HEK293T (cell line): Measurements from ENCODE around the gene SH2D6.

Experiments used
- CTCF ChIA-PET: fragments of 350-600 bp; formaldehyde crosslinking; extraction: SDS; loops from one replicate; lab custom pipeline; 2021; ENCODE audit warnings: antibody characterized with exemption, inconsistent platforms; lab: Yijun Ruan, JAX
- POLR2A ChIA-PET: fragments of 350-600 bp; formaldehyde crosslinking; extraction: SDS; loops from one replicate; lab custom pipeline; 2020; ENCODE audit warnings: antibody characterized with exemption, inconsistent platforms; lab: Yijun Ruan, JAX
- DNase-seq: peaks from one replicate; pipeline ENCODE4 v3.0.0; 2012; ENCODE audit warnings: mixed read lengths; ENCODE audit errors: extremely low spot score
- ARNT ChIP-seq: fragments of 450-650 bp; IDR thresholded peaks from 2 replicates; pipeline ENCODE4 v1.6.1; 2017; ENCODE audit warnings: mild to moderate bottlenecking
- BHLHE40 ChIP-seq: fragments of 450-650 bp; IDR thresholded peaks from 2 replicates; pipeline ENCODE4 v1.6.1; 2016; ENCODE audit warnings: mild to moderate bottlenecking, moderate library complexity, borderline replicate concordance
- CTBP1 ChIP-seq: fragments of 450-650 bp; IDR thresholded peaks from 2 replicates; pipeline ENCODE4 v1.6.1; 2016; ENCODE audit warnings: borderline replicate concordance
- ELF4 ChIP-seq: fragments of 450-650 bp; IDR thresholded peaks from 2 replicates; pipeline ENCODE4 v1.6.1; 2017; ENCODE audit warnings: antibody characterized with exemption
- FOXA1 ChIP-seq: fragments of 450-650 bp; IDR thresholded peaks from 2 replicates; pipeline ENCODE4 v1.6.1; 2016; ENCODE audit warnings: mild to moderate bottlenecking
- FOXK2 ChIP-seq: fragments of 450-650 bp; IDR thresholded peaks from 2 replicates; pipeline ENCODE4 v1.6.1; 2016; ENCODE audit warnings: mild to moderate bottlenecking
- FOXM1 ChIP-seq: fragments of 450-650 bp; IDR thresholded peaks from 2 replicates; pipeline ENCODE4 v1.6.1; 2017; ENCODE audit warnings: mild to moderate bottlenecking, borderline replicate concordance
- HDGF ChIP-seq: fragments of 450-650 bp; IDR thresholded peaks from 2 replicates; pipeline ENCODE4 v1.6.1; 2017; ENCODE audit warnings: antibody characterized with exemption, borderline replicate concordance
- L3MBTL2 ChIP-seq: fragments of 450-650 bp; conservative IDR thresholded peaks from 2 replicates; pipeline ENCODE4 v1.6.1; 2016; ENCODE audit warnings: mild to moderate bottlenecking
- LEF1 ChIP-seq: fragments of 450-650 bp; IDR thresholded peaks from 2 replicates; pipeline ENCODE4 v1.6.1; 2017; ENCODE audit warnings: mild to moderate bottlenecking, borderline replicate concordance
- NFRKB ChIP-seq: fragments of 450-650 bp; IDR thresholded peaks from 2 replicates; pipeline ENCODE4 v1.6.1; 2016; ENCODE audit warnings: mild to moderate bottlenecking, moderate library complexity
- SP1 ChIP-seq: fragments of 450-650 bp; IDR thresholded peaks from 2 replicates; pipeline ENCODE4 v1.6.1; 2017
- SUZ12 ChIP-seq: fragments of 450-650 bp; IDR thresholded peaks from 2 replicates; pipeline ENCODE4 v1.6.1; 2016; ENCODE audit warnings: mild to moderate bottlenecking
- TARDBP ChIP-seq: fragments of 450-650 bp; IDR thresholded peaks from 2 replicates; pipeline ENCODE4 v1.6.1; 2016
- ZNF384 ChIP-seq: fragments of 450-650 bp; IDR thresholded peaks from 2 replicates; pipeline ENCODE4 v1.6.1; 2016
- TF ChIP-seq, protein P1 (sequence below): fragments of 450-650 bp; IDR thresholded peaks from 2 replicates; pipeline ENCODE4 v1.6.1; 2016

Gene SH2D6

DNA sequence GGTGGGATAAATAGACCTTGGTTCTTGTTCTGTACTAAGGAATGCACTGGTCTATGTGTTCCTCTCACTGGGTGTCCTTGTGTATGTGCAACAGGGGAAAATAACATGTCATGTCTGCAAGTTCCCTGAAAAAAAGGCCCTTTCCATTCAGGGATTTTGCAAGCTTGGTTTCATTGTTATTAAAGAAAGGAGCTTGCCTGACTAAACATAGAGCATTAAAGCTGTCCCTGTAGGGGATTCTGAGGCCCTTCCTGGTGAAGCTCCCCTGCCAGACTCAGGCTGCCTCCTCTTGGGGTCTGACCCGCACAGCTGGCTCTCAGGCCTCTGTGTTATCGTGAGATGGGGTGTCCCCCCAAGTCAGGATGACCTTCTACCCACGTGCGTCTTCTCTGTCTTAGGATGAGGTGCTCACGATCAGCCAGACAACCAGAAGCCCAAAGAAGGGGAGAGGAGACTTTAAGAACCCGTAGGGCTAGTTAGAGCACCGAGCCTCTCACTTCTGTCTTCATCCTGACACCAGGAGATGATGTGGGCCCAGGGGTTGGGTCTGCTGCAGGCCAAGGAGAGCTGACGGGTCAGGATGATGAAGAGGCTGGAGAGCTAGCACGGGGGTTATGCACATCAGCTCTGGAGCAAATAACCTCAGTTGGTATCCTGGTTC, 29.5 kb upstream of the SH2D6 start:
- no peak for TF ChIP-seq NFRKB
- TF ChIP-seq BHLHE40, result no peak
- TF ChIP-seq, protein P1, sequence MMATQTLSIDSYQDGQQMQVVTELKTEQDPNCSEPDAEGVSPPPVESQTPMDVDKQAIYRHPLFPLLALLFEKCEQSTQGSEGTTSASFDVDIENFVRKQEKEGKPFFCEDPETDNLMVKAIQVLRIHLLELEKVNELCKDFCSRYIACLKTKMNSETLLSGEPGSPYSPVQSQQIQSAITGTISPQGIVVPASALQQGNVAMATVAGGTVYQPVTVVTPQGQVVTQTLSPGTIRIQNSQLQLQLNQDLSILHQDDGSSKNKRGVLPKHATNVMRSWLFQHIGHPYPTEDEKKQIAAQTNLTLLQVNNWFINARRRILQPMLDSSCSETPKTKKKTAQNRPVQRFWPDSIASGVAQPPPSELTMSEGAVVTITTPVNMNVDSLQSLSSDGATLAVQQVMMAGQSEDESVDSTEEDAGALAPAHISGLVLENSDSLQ, result no peak
- TF ChIP-seq FOXM1, result no peak
- no peak for TF ChIP-seq SP1
- no peak for TF ChIP-seq FOXA1
- TF ChIP-seq ZNF384, result no peak
- no peak for TF ChIP-seq HDGF
- TF ChIP-seq LEF1, result no peak
- POLR2A ChIA-PET, result interaction anchor here (1.1 to 2.0 kb wide), 3 partner anchors 150 to 172 kb away, joined by 3 to 5 read pairs (median 3); no protein-coding TSS in a partner anchor
- no peak for DNase-seq
- CTCF ChIA-PET, result interaction anchor here (0.8 to 2.8 kb wide), 3 partner anchors 82 to 163 kb away, joined by 3 to 14 read pairs (median 6); no protein-coding TSS in a partner anchor

DNA sequence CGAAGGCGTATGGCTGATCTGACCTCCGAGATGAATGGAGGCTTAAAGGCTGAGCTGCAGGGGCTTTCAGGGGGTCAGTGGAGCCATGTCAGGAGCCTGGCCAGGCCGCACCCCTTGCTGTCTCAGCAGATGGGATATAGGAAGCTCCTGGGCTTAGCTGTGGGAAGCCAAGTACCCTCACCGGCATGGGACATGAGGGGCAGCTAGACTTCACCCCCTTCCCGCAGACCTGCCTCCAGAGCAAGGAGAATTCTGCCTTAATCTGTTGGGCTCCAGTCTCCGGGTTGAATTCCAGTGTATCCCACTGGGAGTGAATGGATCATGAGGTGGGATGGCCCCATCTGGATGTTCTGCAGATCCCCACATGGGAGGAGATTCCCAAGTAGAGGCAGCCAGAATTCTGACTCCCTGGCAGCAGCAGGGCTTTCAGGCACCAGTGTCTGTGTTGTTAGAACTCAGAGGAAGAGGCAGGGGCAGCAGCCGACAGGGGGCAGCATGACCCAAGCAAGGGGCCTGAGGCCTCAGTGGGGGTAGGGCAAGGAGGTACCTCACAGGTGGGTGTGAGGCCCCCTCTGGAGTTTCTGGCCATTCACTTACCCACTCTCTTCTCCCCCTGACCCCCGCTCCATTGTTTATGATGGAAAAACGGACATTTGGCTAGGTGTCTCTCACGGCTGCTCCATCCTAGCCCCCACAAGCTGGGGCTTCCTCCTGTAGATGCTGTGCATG, 27.4 kb upstream of the SH2D6 start:
- peak; percentile 76 for DNase-seq
- ChIA-PET CTCF (interaction anchor here (0.5 to 2.8 kb wide), 5 partner anchors 17 to 160 kb away, joined by 3 to 14 read pairs (median 3); partner anchors contain the start of genes ELMOD3 and RETSAT), POLR2A (interaction anchor here (0.8 to 2.0 kb wide), 4 partner anchors 28 to 221 kb away, joined by 3 to 8 read pairs (median 4); partner anchors contain the start of genes C2orf68, ELMOD3, RETSAT and SH2D6)
- TF ChIP-seq L3MBTL2 (no peak), LEF1 (no peak), CTBP1 (no peak), ELF4 (no peak), FOXK2 (no peak), FOXM1 (no peak), ARNT (no peak), FOXA1 (no peak), NFRKB (no peak), SUZ12 (no peak), SP1 (no peak), BHLHE40 (no peak), TARDBP (no peak), ZNF384 (no peak)

DNA sequence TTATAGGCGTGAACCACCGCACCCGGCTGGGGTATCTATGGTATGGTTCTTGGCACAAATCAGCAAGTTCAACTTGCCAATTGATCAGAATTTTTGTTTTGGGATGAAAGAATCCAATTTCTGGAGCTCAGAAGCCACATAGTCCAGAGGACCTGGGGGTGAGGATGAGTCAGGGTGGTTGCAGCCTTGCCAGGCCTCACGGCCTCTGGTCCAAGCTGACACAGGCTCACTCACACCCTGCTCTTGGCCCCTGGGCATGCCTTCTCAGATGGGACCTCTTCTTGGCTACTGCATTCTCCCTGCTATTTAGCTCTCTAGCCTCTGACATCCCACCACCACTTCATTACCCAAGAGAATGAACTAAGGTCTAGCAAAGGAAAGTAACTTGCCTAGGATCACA, 24.7 kb upstream of the SH2D6 start:
- POLR2A ChIA-PET, result no interaction called here
- DNase-seq, result no peak
- TF ChIP-seq, protein P1, result no peak
- TF ChIP-seq LEF1, result no peak
- TF ChIP-seq SP1, result no peak
- no peak for TF ChIP-seq FOXK2
- no peak for TF ChIP-seq ZNF384
- no peak for TF ChIP-seq SUZ12
- no peak for TF ChIP-seq L3MBTL2
- no peak for TF ChIP-seq BHLHE40
- TF ChIP-seq TARDBP, result no peak
- TF ChIP-seq FOXA1, result no peak
- no peak for TF ChIP-seq HDGF
- no peak for TF ChIP-seq CTBP1
- TF ChIP-seq NFRKB, result no peak
- no peak for TF ChIP-seq ARNT
- TF ChIP-seq FOXM1, result no peak
- no peak for TF ChIP-seq ELF4
- CTCF ChIA-PET, result no interaction called here

DNA sequence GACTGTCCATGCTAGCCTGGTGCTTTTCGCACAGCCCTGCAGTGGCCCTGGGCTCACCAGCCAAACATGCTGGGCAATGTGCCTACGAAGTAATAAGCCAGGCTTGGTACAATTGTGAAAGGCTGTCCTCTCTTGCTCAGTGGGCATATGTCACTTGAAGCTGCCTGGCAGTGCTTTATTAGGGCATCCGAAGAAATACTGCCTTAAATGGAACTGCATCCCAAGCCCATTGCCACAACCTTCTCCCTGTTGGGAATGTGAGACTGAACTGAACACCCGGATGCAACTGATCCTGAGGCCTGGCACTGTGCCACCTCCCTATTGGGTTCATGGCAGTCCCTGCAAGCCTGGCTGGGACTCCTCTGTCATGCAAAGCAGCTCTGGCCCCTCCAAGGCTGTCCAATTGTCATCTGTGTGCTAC, 24.2 kb upstream of the SH2D6 start:
- TF ChIP-seq SUZ12 (no peak), BHLHE40 (no peak), L3MBTL2 (no peak), NFRKB (no peak), FOXA1 (no peak), CTBP1 (no peak), ELF4 (no peak), HDGF (no peak), SP1 (no peak), LEF1 (no peak), ARNT (no peak), ZNF384 (no peak), FOXK2 (no peak), TARDBP (no peak)
- TF ChIP-seq, protein P1, result no peak
- POLR2A ChIA-PET, result no interaction called here
- CTCF ChIA-PET, result no interaction called here
- DNase-seq, result no peak

DNA sequence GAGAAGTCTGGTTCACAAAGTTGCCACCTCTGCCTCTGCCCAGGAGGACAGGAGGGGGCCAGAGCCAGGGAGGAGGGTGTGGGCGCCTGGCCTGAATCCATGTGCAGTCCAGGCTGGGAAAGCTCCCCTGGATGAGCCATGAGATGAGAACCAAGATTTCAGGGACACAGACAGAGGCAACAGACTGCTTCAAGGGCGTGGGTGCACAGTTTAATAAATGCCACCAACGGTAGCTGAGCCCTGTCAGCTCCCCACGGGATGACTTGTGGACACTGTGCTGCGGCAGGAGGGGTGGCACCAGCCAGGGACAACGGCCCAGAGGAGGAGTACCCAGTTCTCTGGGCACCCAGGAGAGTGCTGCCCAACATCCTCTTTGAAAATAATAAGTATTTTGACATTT, 23.5 kb upstream of the SH2D6 start:
- ChIA-PET POLR2A (no interaction called here), CTCF (no interaction called here)
- DNase-seq, result no peak
- TF ChIP-seq L3MBTL2 (no peak), SP1 (no peak), ELF4 (no peak), FOXK2 (no peak), CTBP1 (no peak), HDGF (no peak), ZNF384 (no peak), LEF1 (no peak), NFRKB (no peak), FOXA1 (no peak), SUZ12 (no peak), ARNT (no peak), FOXM1 (no peak)
- TF ChIP-seq, protein P1, result no peak
